ENCODE data around the gene GRK7.
A peak's percentile ranks its signal among the peaks of the same experiment; 100 is the strongest.
"Not testable (repeated sequence)": the region's sequence is repeated elsewhere in the genome, so short reads cannot be mapped to it uniquely, and the experiment has no call there.

GRK7 gene

DNA sequence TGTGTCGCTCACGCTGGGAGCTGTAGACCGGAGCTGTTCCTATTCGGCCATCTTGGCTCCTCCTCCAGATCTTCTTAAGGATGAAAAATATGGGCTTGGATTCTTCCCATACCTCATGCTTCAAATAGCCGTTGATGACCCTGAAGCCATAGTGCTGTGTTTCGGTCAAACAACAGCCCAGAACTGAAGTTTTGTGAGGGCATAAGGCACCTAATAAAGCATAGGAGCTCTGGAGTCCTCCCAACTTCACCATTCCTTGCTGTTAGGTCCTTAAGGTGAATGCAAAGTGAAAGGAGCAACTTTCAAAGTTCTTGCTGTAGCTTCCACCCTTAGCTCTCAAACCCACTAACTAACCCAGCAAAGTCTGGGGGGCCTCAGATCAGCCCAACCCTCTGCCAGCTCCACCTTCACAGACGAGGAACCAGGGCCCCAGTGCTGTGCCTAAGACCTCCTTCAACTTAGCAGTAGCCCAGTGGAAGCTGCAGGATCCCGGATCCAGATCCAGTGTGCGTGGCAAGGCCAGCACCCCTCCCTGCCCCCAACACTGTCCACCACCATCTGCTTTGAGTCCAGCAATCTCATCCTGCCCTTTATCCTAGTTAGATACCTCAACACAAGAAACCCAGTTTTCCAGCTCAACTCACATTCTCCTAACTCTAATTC lies at the start of gene GRK7:
Gene GRK7 (plus strand): TSS at position 321 of the 663 bp plus-strand sequence. CDS start 14,877 bp downstream, outside the sequence.
- no peak for DNase-seq

GRCh38 chr3:141714671-141715070 lies 48.5 kb upstream of the GRK7 start:
- no peak for DNase-seq

- no peak for DNase-seq
Measured at GRCh38 chr3:141722081-141722480, 41.1 kb upstream of the GRK7 start.

GRCh38 chr3:141722648-141723047 lies 40.6 kb upstream of the GRK7 start:
- DNase-seq = no peak

GRCh38 chr3:141723255-141723654 lies 40.0 kb upstream of the GRK7 start:
- no peak for DNase-seq

DNA sequence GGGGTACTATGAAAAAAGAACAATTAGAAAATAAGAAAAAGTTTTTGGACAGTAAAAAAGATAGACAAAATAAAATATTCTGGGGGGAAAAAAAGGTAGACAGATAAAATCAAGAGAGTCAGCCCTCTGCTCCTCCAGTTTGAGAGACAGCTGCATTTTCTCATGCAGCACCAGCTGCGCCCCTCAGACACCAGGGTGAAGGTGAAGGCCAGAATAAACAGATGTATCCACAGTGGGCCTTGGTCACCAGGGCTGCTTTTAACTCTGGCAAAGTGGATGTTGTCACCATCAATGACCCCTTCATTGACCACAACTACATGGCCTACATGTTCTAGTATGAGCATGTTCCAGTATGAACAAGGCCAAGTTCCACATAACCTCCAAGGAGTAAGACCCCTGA lies 39.0 kb upstream of the GRK7 start:
- DNase-seq = no peak

GRCh38 chr3:141725036-141725435 lies 38.2 kb upstream of the GRK7 start:
- no peak for DNase-seq

GRCh38 chr3:141726483-141726882 lies 36.7 kb upstream of the GRK7 start:
- DNase-seq = no peak

DNA sequence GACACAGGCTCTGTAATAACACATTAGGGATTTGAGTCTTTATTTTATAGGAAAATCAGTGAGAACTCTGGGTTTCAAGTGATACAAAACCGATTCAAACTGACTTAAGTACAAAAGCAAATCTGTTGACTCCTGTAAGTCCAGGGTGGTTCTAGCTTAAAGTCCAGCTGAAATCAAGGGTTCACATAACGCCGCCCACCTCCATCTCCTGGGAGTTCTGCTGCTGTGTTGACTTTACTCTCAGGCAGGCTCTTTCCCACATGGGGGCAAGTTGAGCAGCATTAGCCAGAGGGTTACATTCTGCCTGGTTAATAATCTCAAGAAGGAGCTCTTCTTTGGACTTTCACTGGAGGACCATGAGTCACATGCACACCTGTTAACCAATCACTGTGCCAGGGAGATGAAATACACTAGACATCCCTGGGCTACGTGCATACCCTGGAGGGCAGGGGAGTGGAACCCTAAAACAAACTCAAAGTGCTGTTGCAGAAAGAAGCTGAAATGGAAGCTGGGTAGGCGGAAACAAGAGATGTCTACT lies 34.8 kb upstream of the GRK7 start:
- no peak for DNase-seq

DNA sequence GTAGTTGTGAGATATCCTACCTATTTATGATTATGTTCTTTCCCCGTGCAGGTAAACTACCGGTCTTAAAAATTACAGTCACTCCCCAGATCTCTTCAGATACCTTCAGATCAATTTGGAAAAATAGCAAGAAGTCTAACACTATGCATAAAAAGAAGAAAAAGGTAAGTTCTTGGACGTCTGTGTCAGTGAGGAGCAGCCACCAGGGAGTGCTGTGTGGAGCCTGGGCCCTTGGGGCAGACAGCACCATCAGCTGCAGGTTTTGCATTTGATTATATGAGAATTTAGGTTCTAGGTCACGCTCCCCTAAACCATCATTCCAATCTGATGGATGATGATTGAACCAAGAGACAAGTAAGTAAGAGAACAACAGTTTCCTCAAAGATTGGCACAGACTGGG lies 34.0 kb upstream of the GRK7 start:
- no peak for DNase-seq

GRCh38 chr3:141735176-141735575 lies 28.0 kb upstream of the GRK7 start:
- no peak for DNase-seq

- DNase-seq = no peak
Measured at GRCh38 chr3:141735770-141736465, 27.3 kb upstream of the GRK7 start.

DNA sequence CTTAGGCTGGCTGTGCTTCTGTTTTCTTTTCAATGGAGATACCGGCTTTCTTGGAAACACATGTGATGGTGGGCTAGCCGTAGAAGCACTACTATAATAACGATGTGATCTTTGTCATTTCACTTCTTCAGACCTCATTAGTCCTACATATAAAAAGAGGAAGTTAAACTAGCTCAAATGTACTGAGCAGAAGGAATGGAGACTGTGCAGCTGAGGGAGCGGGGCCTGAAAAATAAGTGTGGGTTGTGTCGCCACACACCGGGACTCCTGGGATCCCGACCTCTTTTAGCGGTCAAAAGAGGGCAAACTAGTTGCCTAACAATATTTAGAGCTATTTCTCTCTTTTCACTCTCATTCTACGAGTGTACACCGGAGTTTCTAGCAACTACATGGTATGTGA lies 26.1 kb upstream of the GRK7 start:
- DNase-seq = no peak

- DNase-seq = no peak
Measured at GRCh38 chr3:141737678-141738021, 25.6 kb upstream of the GRK7 start.

DNA sequence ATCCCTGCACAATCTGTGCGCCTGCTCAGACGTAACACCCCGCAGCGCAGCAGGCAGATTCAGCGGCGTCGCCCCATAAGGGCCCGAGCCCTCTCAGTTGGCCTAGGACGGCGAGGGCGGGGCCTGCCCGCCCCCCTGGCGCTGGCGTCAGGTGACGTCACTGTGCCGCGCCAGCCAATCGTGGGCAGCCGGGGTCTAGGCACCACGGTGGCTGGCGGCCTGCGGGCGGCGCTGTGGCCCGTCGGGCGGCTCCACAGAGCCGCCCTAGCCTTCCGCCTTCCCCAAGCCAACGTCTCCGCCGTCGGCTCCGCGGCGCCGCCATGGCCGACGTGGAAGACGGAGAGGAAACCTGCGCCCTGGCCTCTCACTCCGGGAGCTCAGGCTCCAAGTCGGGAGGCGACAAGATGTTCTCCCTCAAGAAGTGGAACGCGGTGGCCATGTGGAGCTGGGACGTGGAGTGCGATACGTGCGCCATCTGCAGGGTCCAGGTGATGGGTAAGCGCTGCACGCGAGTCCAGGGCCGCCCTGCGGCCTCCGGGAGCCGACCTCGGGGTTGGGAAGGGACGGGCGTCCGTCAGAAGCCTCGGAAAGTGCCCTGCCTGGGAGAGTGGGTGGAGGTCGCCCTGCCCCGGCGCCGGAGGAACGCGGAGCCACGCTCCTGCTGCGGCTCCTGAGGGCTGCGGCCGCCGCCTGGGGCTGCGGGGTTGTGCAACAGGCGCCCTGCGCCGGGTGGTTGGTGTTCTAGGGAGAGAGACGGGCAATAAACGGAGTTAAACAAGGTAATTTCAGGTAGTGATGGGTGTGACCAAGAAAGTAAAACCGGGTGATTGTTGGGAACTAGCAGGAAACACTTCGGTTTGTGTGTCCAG lies 25.0 kb upstream of the GRK7 start, which contains the start of gene RNF7:
Gene RNF7 (plus strand): TSS at position 277 of the 869 bp plus-strand sequence. CDS start 44 bp downstream, at position 321.
- DNase-seq = peak; percentile 89

- no peak for DNase-seq
Measured at GRCh38 chr3:141738891-141739363, 24.3 kb upstream of the GRK7 start.

DNA sequence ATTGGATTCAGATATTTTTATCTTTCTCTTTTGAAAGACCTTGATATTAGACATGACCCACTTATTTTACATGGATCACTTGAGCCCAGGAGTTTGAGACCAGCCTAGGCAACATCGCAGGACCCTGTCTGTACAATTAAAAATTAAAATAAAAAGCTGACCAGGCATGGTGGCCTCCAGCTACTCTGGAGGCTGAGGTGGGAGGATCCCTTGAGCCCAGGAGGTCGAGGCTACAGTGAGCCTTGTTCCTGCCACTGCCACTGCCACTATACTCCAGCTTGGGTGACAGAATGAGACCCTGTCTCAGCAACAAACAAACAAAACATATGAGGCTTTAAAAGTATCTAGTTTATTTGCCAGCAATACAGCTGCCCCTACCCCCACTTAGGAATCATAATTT lies 23.5 kb upstream of the GRK7 start:
- no peak for DNase-seq

- DNase-seq = no peak
Measured at GRCh38 chr3:141740349-141740748, 22.9 kb upstream of the GRK7 start.

- DNase-seq = no peak
Measured at GRCh38 chr3:141743305-141743704, 19.9 kb upstream of the GRK7 start.

GRCh38 chr3:141746962-141747361 lies 16.2 kb upstream of the GRK7 start:
- DNase-seq = no peak

DNA sequence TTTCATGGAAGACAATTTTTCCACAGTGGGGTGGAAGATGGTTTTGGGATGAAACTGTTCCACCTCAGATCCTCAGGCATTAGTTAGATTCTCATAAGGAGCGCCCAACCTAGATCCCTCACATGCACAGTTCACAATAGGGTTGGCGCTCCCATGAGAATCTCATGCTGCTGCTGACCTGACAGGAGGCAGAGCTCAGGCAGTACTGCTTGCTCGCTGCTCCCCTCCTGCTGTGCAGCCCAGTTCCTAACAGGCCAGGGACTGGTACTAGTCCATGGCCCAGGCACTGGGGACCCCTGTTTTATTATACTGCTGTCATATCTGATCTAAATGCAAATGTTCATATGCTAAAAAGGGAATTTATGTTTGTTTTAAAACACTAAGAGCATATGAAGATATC lies 9.8 kb upstream of the GRK7 start:
- no peak for DNase-seq

DNA sequence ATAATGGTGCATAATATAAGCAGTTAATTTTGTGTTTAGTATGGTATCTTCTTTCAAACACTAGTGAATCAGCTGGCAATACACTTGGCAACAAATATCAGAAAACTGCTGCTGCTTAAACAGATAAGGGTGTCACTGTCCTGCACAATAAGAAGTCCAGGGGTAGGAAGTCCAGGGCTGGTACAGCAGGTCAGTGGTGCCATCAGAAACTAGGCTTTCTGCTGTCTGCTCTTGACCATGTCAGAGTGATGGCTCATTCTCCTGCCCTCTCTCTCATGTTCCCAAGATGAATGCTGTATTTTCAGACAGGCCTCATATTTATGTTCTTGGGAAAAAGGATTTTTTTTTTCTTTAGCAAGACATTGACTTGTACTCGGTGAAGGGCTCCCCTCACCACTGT lies 9.2 kb upstream of the GRK7 start:
- DNase-seq = no peak

DNA sequence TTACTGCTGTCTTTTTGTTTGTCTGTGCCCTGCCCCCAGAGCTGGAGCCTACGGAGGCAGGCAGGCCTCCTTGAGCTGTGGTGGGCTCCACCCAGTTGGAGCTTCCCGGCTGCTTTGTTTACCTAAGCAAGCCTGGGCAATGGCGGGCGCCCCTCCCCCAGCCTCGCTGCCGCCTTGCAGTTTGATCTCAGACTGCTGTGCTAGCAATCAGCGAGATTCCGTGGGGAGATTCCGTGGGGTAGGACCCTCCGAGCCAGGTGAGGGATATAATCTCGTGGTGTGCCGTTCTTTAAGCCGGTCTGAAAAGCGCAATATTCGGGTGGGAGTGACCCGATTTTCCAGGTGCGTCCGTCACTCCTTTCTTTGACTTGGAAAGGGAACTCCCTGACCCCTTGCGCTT lies 656 bp upstream of the GRK7 start:
- DNase-seq = not testable (repeated sequence)

All from DMS 273 treated with DMSO at 0.1 percent for 48 hours (cell line).